HG03521 (cell line): ENCODE measurements around the gene PHC2.

Experiments
- ATAC-seq: cut with Tn5 transposase; IDR thresholded peaks from one replicate; pipeline ENCODE4 v1.9.1; 2021; ENCODE audit warnings: mild to moderate bottlenecking, moderate library complexity; ENCODE audit not compliant: unreplicated experiment

PHC2 gene

GRCh38 chr1:33430692-33431593, at the start of gene PHC2:
Gene PHC2, minus strand, starts transcription at chr1:33431095. Its CDS starts 55,556 bp downstream, at chr1:33375539.
- peak; percentile 97 for ATAC-seq

GRCh38 chr1:33477451-33477850, 46.6 kb upstream of the PHC2 start:
- no peak for ATAC-seq

- no peak for ATAC-seq
Observed at GRCh38 chr1:33473900-33474299, 43.0 kb upstream of the PHC2 start.

GRCh38 chr1:33472269-33472980, 41.5 kb upstream of the PHC2 start, which contains the start of gene ZSCAN20:
Gene ZSCAN20, plus strand, starts transcription at chr1:33472645. Its CDS starts 6,644 bp downstream, at chr1:33479289.
- ATAC-seq, result peak; percentile 90

GRCh38 chr1:33471416-33471815, 40.5 kb upstream of the PHC2 start:
- no peak for ATAC-seq

- no peak for ATAC-seq
Observed at GRCh38 chr1:33470495-33471012, 39.7 kb upstream of the PHC2 start.

- no peak for ATAC-seq
Observed at GRCh38 chr1:33469691-33470090, 38.8 kb upstream of the PHC2 start.

GRCh38 chr1:33468967-33469366, 38.1 kb upstream of the PHC2 start:
- ATAC-seq, result no peak

GRCh38 chr1:33468531-33468930, 37.6 kb upstream of the PHC2 start:
- no peak for ATAC-seq

- ATAC-seq, result no peak
Observed at GRCh38 chr1:33468011-33468410, 37.1 kb upstream of the PHC2 start.

GRCh38 chr1:33466159-33466558, 35.3 kb upstream of the PHC2 start:
- no peak for ATAC-seq

- no peak for ATAC-seq
Observed at GRCh38 chr1:33465316-33465715, 34.4 kb upstream of the PHC2 start.

GRCh38 chr1:33464552-33464951, 33.7 kb upstream of the PHC2 start:
- ATAC-seq, result no peak

- no peak for ATAC-seq
Observed at GRCh38 chr1:33462405-33463164, 31.7 kb upstream of the PHC2 start.

- peak; percentile 62 for ATAC-seq
Observed at GRCh38 chr1:33460947-33461629, 30.2 kb upstream of the PHC2 start.

GRCh38 chr1:33460144-33460543, 29.2 kb upstream of the PHC2 start:
- no peak for ATAC-seq

GRCh38 chr1:33459691-33460090, 28.8 kb upstream of the PHC2 start:
- no peak for ATAC-seq

GRCh38 chr1:33456502-33456886, 25.6 kb upstream of the PHC2 start:
- ATAC-seq, result no peak

- no peak for ATAC-seq
Observed at GRCh38 chr1:33455539-33456501, 24.9 kb upstream of the PHC2 start.
